Measurements from ENCODE around the gene BCL11B.

Gene BCL11B

GRCh38 chr14:99176156-99176945 lies 95.6 kb downstream of the BCL11B start:
- Histone ChIP-seq H3K9me3 (ENCODE audit: control insufficient read depth, low read length) (no peaks in the 10 kb centered on the region), H3K4me1 (ENCODE audit: control insufficient read depth, insufficient read depth, low read length, poor library complexity, severe bottlenecking) (no peaks in the 10 kb centered on the region), H3K4me3 (ENCODE audit: extremely low read depth, insufficient read depth, low read length, poor library complexity, severe bottlenecking) (no peak overlapping the region), H3K36me3 (ENCODE audit: control insufficient read depth, insufficient read depth, low read length) (no peaks in the 10 kb centered on the region), H3K27ac (ENCODE audit: low read depth, low read length, severe bottlenecking) (no peak overlapping the region)
- 92 to 95% methylated on average over 25 to 27 of the region's 33 CpGs for whole genome bisulfite sequencing, 2 experiments (ENCODE audit: insufficient coverage in 2 of 2)

- Histone ChIP-seq H3K4me1 (ENCODE audit: control insufficient read depth, insufficient read depth, low read length, poor library complexity, severe bottlenecking) (no peaks in the 10 kb centered on the region), H3K4me3 (ENCODE audit: extremely low read depth, insufficient read depth, low read length, poor library complexity, severe bottlenecking) (no peak overlapping the region), H3K27ac (ENCODE audit: low read depth, low read length, severe bottlenecking) (no peak overlapping the region)
Measured at GRCh38 chr14:99175331-99176155, 96.5 kb downstream of the BCL11B start.

GRCh38 chr14:99174770-99175319 lies 97.2 kb downstream of the BCL11B start:
- no peak overlapping the region for H3K27ac ChIP-seq (ENCODE audit: low read depth, low read length, severe bottlenecking)
- WGBS, 2 experiments (ENCODE audit: insufficient coverage in 2 of 2): 96 to 97% methylated on average over 16 to 81 of the region's 81 CpGs
- no peak overlapping the region for H3K4me3 ChIP-seq (ENCODE audit: extremely low read depth, insufficient read depth, low read length, poor library complexity, severe bottlenecking)
- H3K9me3 ChIP-seq (ENCODE audit: control insufficient read depth, low read length): no peaks in the 10 kb centered on the region
- H3K4me1 ChIP-seq (ENCODE audit: control insufficient read depth, insufficient read depth, low read length, poor library complexity, severe bottlenecking): no peaks in the 10 kb centered on the region
- H3K36me3 ChIP-seq (ENCODE audit: control insufficient read depth, insufficient read depth, low read length): no peaks in the 10 kb centered on the region

More at GRCh38 chr14:99175331-99176155, 96.5 kb downstream of the BCL11B start:
- Histone ChIP-seq H3K9me3 (ENCODE audit: control insufficient read depth, low read length) (no peaks in the 10 kb centered on the region), H3K36me3 (ENCODE audit: control insufficient read depth, insufficient read depth, low read length) (no peaks in the 10 kb centered on the region)
- 95 to 96% methylated on average over 93 to 95 of the region's 95 CpGs for WGBS, 2 experiments (ENCODE audit: insufficient coverage in 2 of 2)

GRCh38 chr14:99174081-99174769 lies 97.8 kb downstream of the BCL11B start:
- no peak overlapping the region for H3K4me3 ChIP-seq (ENCODE audit: extremely low read depth, insufficient read depth, low read length, poor library complexity, severe bottlenecking)
- H3K36me3 ChIP-seq (ENCODE audit: control insufficient read depth, insufficient read depth, low read length): no peaks in the 10 kb centered on the region
- WGBS, 2 experiments (ENCODE audit: insufficient coverage in 2 of 2): 97% methylated on average over 72 to 79 of the region's 79 CpGs
- no peak overlapping the region for H3K27ac ChIP-seq (ENCODE audit: low read depth, low read length, severe bottlenecking)
- no peaks in the 10 kb centered on the region for H3K4me1 ChIP-seq (ENCODE audit: control insufficient read depth, insufficient read depth, low read length, poor library complexity, severe bottlenecking)
- no peaks in the 10 kb centered on the region for H3K9me3 ChIP-seq (ENCODE audit: control insufficient read depth, low read length)

GRCh38 chr14:99173506-99173905 lies 98.5 kb downstream of the BCL11B start:
- H3K9me3 ChIP-seq (ENCODE audit: control insufficient read depth, low read length): no peaks in the 10 kb centered on the region
- no peaks in the 10 kb centered on the region for H3K36me3 ChIP-seq (ENCODE audit: control insufficient read depth, insufficient read depth, low read length)
- H3K27ac ChIP-seq (ENCODE audit: low read depth, low read length, severe bottlenecking): no peak overlapping the region
- no peak overlapping the region for H3K4me3 ChIP-seq (ENCODE audit: extremely low read depth, insufficient read depth, low read length, poor library complexity, severe bottlenecking)
- no CpG with 5 or more reads among the region's 3 CpGs for WGBS, 2 experiments (ENCODE audit: insufficient coverage in 2 of 2)
- H3K4me1 ChIP-seq (ENCODE audit: control insufficient read depth, insufficient read depth, low read length, poor library complexity, severe bottlenecking): no peaks in the 10 kb centered on the region

GRCh38 chr14:99173086-99173485 lies 98.9 kb downstream of the BCL11B start:
- no peak overlapping the region for H3K27ac ChIP-seq (ENCODE audit: low read depth, low read length, severe bottlenecking)
- 94 to 95% methylated on average over 5 to 7 of the region's 11 CpGs for WGBS, 2 experiments (ENCODE audit: insufficient coverage in 2 of 2)
- H3K36me3 ChIP-seq (ENCODE audit: control insufficient read depth, insufficient read depth, low read length): no peaks in the 10 kb centered on the region
- no peaks in the 10 kb centered on the region for H3K9me3 ChIP-seq (ENCODE audit: control insufficient read depth, low read length)
- no peak overlapping the region for H3K4me3 ChIP-seq (ENCODE audit: extremely low read depth, insufficient read depth, low read length, poor library complexity, severe bottlenecking)
- H3K4me1 ChIP-seq (ENCODE audit: control insufficient read depth, insufficient read depth, low read length, poor library complexity, severe bottlenecking): no peaks in the 10 kb centered on the region

- WGBS, 2 experiments (ENCODE audit: insufficient coverage in 2 of 2): no CpG with 5 or more reads among the region's 3 CpGs
- no peaks in the 10 kb centered on the region for H3K36me3 ChIP-seq (ENCODE audit: control insufficient read depth, insufficient read depth, low read length)
Measured at GRCh38 chr14:99171396-99171795, 100.6 kb downstream of the BCL11B start.

DNA sequence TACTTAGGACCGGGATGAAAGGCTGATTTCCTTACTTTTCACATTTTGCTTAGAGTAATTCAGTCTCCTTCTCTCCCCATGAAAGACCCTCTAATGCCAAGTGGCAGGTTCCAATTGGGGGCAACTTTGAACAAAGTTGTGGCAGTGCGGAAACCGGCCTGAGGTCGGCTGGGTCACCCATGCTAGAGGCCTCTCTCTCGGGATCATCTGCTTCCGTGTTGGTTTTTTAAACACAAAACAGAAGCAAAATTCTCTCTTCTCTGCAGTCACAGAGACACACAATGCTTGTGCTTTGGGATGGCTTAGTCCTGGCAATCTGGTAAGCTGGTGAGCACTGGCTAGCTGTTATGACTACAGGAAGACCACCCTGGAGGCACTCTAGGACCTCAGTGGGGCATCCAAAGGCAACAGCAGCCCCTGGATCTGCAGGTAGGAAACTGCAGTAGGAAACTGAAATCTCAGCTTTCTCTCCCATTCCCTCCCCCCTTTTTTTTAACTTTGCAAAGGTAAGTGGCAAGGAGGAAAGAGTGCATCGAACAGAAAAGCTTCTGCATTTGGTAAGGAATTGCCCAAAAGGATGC lies 102.1 kb downstream of the BCL11B start:
- Histone ChIP-seq H3K9me3 (ENCODE audit: control insufficient read depth, low read length) (no peaks in the 10 kb centered on the region), H3K4me3 (ENCODE audit: extremely low read depth, insufficient read depth, low read length, poor library complexity, severe bottlenecking) (no peak overlapping the region), H3K27ac (ENCODE audit: low read depth, low read length, severe bottlenecking) (no peak overlapping the region), H3K4me1 (ENCODE audit: control insufficient read depth, insufficient read depth, low read length, poor library complexity, severe bottlenecking) (no peaks in the 10 kb centered on the region), H3K36me3 (ENCODE audit: control insufficient read depth, insufficient read depth, low read length) (no peaks in the 10 kb centered on the region)
- 90% methylated on average over 4 to 6 of the region's 7 CpGs for WGBS, 2 experiments (ENCODE audit: insufficient coverage in 2 of 2)

More at GRCh38 chr14:99171396-99171795, 100.6 kb downstream of the BCL11B start:
- H3K4me3 ChIP-seq (ENCODE audit: extremely low read depth, insufficient read depth, low read length, poor library complexity, severe bottlenecking): no peak overlapping the region
- H3K9me3 ChIP-seq (ENCODE audit: control insufficient read depth, low read length): no peaks in the 10 kb centered on the region
- no peak overlapping the region for H3K27ac ChIP-seq (ENCODE audit: low read depth, low read length, severe bottlenecking)
- H3K4me1 ChIP-seq (ENCODE audit: control insufficient read depth, insufficient read depth, low read length, poor library complexity, severe bottlenecking): no peaks in the 10 kb centered on the region

DNA sequence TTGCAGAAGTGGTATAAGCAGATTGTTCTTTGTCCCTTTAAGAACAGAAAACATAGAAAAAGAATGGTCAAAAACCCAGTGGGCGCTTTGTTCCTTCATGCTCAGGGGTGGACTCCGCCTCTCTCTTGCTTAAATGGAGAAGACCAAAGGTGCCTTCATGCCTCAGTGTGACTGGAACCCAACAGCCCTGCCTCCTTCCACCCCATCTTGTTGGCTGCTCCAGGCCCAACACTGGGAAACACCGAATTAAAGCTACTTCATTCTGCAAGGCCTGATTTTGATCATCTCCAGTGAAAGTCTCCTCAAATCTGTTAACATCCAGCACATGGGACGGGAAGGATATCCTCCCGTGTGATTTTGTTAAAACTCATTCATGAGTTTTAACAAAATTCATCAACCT lies 103.7 kb downstream of the BCL11B start:
- no peaks in the 10 kb centered on the region for H3K9me3 ChIP-seq (ENCODE audit: control insufficient read depth, low read length)
- no peak overlapping the region for H3K4me3 ChIP-seq (ENCODE audit: extremely low read depth, insufficient read depth, low read length, poor library complexity, severe bottlenecking)
- no peaks in the 10 kb centered on the region for H3K36me3 ChIP-seq (ENCODE audit: control insufficient read depth, insufficient read depth, low read length)
- H3K27ac ChIP-seq (ENCODE audit: low read depth, low read length, severe bottlenecking): no peak overlapping the region
- H3K4me1 ChIP-seq (ENCODE audit: control insufficient read depth, insufficient read depth, low read length, poor library complexity, severe bottlenecking): no peaks in the 10 kb centered on the region
- 91 to 94% methylated on average over 5 of the region's 5 CpGs for WGBS, 2 experiments (ENCODE audit: insufficient coverage in 2 of 2)

- no peaks in the 10 kb centered on the region for H3K36me3 ChIP-seq (ENCODE audit: control insufficient read depth, insufficient read depth, low read length)
- H3K27ac ChIP-seq (ENCODE audit: low read depth, low read length, severe bottlenecking): no peak overlapping the region
- no peaks in the 10 kb centered on the region for H3K9me3 ChIP-seq (ENCODE audit: control insufficient read depth, low read length)
- 88 to 91% methylated on average over 2 to 4 of the region's 4 CpGs for WGBS, 2 experiments (ENCODE audit: insufficient coverage in 2 of 2)
- no peak overlapping the region for H3K4me3 ChIP-seq (ENCODE audit: extremely low read depth, insufficient read depth, low read length, poor library complexity, severe bottlenecking)
- no peaks in the 10 kb centered on the region for H3K4me1 ChIP-seq (ENCODE audit: control insufficient read depth, insufficient read depth, low read length, poor library complexity, severe bottlenecking)
Measured at GRCh38 chr14:99166506-99166905, 105.5 kb downstream of the BCL11B start.
